Thyroid gland (tissue), 4 donors: Measurements from ENCODE around the gene RREB1.

ENCODE experiments used
- POLR2A ChIP-seq, 2 donors: fragments of 450-650 bp; IDR thresholded peaks; one replicate each; pipeline ENCODE4 v1.6.1; 2017; ENCODE audit warnings: antibody characterized with exemption in 2 of 2, mild to moderate bottlenecking in 2 of 2, moderate library complexity in 1 of 2
- TF ChIP-seq, protein P1 (sequence below), 6 experiments: fragments of 200-600 bp in 3 of 6; fragments of 450-650 bp in 3 of 6; sonication (generic) in 3 of 6; IDR thresholded peaks; one replicate each; pipeline ENCODE4 v1.5.1; 2016 to 2019; ENCODE audit warnings: antibody characterized with exemption in 6 of 6, mild to moderate bottlenecking in 2 of 6, inconsistent platforms in 1 of 6, moderate library complexity in 1 of 6

DNA sequence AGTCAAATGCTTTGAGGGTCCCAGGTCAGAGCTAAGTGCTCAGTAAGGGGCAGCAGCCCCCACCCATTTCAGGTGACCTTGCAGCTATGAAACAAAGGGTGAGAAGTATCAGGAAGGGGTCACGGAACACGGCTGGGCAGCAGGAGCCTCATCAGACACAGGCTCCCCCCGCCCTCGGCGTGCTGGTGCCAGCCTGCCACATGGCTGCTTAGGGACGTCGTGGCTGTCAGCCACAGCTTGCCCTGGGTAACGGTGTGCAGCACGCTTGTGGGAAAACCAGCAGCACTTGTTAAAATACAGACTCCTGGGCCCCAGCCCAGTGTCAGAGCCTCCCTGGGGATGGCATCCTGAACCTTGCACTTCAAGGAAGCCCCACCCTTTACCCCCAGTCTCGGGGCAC lies 165.9 kb downstream of the RREB1 start:
- TF ChIP-seq, protein P1, sequence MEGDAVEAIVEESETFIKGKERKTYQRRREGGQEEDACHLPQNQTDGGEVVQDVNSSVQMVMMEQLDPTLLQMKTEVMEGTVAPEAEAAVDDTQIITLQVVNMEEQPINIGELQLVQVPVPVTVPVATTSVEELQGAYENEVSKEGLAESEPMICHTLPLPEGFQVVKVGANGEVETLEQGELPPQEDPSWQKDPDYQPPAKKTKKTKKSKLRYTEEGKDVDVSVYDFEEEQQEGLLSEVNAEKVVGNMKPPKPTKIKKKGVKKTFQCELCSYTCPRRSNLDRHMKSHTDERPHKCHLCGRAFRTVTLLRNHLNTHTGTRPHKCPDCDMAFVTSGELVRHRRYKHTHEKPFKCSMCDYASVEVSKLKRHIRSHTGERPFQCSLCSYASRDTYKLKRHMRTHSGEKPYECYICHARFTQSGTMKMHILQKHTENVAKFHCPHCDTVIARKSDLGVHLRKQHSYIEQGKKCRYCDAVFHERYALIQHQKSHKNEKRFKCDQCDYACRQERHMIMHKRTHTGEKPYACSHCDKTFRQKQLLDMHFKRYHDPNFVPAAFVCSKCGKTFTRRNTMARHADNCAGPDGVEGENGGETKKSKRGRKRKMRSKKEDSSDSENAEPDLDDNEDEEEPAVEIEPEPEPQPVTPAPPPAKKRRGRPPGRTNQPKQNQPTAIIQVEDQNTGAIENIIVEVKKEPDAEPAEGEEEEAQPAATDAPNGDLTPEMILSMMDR (IDR thresholded peaks at IDR 0.05) = no peak
- no peak for TF ChIP-seq POLR2A (IDR thresholded peaks at IDR 0.05)
